ELR (cell line): ENCODE data around the gene UROC1.

Experiments used
- DNase-seq: peaks from one replicate; pipeline ENCODE4 v3.0.0-alpha.2; 2015; ENCODE audit warnings: low read depth

The UROC1 gene

DNA sequence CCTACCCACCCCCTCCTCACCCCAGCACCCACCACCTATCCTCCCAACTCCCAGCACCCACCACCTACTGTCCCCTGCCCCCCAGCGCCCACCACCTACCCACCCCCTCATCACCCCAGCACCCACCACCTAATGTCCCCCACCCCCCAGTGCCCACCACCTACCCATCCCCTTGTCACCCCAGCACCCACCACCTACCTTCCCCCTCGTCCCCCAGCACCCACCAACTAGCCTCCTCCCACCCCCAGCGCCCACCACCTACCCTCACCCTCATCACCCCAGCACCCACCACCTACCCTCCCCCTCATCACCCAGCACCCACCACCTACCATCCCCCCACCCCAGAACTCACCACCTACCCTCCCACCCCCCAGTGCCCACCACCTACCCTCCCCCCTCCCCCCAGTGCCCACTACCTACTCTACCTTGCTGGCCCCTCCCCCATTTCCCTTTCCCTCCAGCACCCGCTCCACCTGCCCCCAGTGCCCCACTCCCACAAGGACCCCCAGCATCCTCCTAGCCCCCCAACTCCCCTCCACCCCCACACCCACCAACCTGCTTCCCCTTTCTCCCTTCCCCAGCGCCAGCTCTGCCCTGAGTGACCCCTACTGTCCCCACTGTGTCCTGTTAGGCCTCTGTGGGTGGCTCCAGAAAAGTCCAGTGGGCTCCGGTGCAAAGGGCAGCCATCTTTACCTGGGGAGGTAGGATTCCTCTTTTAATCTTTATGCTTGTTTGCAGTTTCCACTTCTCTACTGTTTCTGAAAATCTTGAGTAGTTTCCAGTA is 1.2 kb downstream of the UROC1 start:
- DNase-seq = no peak

GRCh38 chr3:126515066-126515706 is 2.4 kb downstream of the UROC1 start:
- DNase-seq = no peak

DNA sequence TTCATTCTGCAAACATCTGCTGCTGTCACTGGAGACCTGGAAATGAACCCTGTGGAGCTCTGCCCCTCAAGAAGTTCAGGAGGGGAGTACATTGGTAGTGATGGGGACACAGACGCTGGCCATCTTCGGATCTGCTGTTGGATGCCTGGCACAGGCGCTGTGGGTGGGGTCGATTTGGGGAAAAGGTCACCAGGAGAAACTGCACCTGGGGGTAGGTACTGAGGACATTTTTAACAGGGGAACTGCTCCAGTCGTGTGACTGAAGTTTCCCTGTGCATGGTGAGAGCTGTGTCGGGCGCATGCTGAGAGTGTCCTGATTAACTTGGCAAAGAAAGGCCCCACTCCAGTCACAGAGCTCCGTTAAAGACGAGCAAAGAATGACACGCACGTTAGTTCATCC is 3.4 kb downstream of the UROC1 start:
- DNase-seq = no peak

DNA sequence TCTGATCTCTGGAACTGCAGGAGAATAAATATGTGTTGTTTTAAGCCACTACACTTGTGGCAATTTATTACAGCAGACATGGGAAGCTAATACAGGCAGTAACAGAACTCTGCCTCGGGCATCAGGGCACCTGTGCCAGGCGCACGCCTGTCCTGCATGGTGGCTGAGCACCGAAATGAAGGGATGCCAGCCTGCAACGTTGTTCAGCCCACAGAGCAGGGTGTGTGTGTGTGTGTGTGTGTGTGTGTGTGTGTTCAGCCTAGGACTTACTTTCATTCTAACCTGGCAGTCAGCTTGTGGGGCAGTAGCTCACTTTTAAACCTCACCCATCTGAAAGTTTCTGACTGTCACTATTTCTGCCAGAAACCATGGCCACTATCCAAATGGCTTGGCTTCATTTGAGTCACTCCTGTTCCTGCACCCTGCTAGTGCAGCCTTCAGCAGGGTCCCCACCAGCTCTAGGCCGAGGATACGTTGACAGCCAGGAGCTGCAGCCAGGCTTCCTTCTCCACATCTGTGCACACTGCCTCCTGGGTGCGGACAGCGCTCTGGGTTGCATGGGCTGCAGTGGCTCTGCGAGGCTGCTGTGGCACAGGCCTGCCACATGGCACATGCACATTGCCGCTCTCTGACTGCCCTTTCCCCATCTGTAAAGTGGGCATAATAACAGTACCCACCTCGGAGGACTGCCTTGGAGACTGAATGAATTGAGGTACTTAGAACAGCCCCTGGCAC is 4.5 kb downstream of the UROC1 start:
- no peak for DNase-seq

DNA sequence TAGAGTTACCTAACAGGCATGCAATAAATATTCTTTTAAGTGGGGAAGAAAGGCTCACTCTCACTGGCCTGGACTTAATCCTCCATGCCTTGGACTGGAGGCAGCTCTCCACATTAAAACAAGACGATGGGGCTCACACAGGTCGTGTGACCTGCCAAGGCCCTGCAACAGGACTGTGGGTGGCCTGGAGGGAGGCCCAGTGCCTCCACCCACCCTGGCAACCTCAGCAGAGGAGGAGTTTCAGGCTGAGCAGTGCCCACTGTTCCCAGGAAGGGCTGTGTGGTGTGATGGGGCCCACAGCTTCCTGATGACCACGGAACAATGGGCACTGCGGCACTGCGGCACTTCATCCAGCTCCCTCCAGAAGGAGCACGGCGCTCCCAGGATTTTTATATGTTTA is 5.5 kb downstream of the UROC1 start:
- DNase-seq = no peak

- no peak for DNase-seq
Observed at GRCh38 chr3:126511291-126511690, 6.3 kb downstream of the UROC1 start.

GRCh38 chr3:126510308-126510910 is 7.2 kb downstream of the UROC1 start:
- no peak for DNase-seq

DNA sequence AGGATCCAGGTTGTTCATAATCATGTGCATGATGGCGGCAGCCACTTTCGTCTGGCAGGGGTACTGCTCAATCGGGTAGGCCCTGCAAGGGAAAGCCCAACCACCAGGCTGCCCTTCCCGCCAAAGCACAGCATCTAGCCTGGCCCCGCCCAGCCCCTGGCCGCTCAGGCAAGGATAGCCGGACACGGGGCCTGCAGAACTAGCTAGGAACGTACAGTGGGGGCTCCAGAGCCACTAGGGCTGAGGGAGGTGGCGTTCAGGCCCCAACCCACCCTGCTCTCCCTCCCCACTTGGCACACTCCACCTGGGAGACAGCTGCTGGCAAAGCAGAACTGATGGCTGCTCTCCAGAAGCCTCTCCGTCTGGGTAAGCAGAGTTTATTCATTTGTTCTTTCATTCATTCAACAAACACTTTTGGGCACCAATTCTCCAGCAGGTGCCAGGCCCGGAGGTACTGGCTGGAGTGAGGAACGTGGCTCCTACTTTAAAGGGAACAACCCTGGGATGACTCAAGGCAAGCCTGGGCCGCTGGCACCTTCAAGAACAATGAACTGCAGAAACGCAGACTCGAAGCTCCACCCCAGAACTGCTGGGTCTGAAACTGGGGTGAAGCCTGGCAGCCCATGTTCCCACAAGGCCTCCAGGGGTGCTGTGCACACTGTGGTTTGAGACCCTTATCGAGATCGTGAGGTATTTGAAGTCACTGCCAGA is 7.8 kb downstream of the UROC1 start:
- no peak for DNase-seq

DNA sequence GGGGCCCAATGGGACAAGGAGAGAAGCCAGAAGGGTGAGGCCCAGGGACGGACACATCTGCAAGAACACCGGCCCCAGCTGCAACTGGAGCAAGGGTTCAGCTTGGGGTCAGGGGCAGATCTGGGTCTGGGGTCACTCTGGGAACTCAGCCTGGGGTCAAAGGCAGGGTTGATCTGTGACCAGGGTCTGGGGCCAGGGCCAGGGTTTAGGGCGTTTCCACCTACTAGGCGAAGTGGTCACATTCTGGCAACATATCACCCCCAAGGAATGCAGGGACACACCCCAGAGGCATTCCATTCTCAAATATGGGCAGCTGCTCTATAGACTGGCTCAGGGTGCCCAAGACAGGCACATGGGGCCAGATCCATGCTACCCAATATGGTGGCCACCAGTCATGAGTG is 9.0 kb downstream of the UROC1 start:
- peak; percentile 38 for DNase-seq

DNA sequence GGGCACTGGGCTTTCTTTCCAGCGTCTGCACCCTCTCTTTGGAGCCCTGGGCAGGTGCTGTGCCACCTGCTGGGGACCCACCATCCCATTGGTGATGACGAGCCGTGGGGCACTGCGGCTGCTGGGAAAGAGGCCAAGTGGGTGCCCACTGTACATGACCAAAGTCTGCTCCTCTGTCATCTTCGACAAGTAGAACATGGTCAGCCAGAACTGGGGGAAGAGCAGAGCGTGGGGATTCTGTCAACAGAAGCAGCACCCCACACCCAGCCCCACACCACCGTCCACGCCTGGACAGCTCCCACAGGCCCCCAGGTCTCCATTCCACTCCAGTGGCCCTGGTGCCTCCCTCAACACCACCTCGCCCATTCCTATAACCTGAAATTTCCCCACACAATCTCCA is 9.7 kb downstream of the UROC1 start:
- DNase-seq = no peak

- DNase-seq = no peak
Observed at GRCh38 chr3:126503701-126504100, 13.9 kb downstream of the UROC1 start.

- DNase-seq = no peak
Observed at GRCh38 chr3:126502656-126503055, 14.9 kb downstream of the UROC1 start.

- no peak for DNase-seq
Observed at GRCh38 chr3:126501736-126502135, 15.8 kb downstream of the UROC1 start.

- no peak for DNase-seq
Observed at GRCh38 chr3:126501054-126501453, 16.5 kb downstream of the UROC1 start.

DNA sequence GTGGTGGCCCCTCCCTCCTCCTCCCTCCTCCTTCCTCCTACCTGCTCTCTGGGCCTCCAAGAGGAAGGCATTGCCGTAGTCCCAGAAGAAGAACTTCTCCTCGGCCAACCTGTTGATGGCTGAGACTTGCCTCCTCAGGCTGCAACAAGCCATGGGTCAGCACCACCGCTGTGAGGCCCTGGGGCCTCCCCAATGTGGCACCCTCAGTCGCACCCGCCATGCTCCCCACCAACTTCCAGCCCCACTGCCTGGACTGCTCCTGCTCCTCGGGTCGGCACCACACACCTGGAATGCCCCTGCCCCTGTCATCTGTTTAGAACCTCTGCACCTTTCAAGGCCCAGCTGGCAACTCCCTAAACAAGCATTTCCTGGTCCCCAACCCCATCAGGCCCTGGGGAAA is 17.6 kb downstream of the UROC1 start:
- no peak for DNase-seq

DNA sequence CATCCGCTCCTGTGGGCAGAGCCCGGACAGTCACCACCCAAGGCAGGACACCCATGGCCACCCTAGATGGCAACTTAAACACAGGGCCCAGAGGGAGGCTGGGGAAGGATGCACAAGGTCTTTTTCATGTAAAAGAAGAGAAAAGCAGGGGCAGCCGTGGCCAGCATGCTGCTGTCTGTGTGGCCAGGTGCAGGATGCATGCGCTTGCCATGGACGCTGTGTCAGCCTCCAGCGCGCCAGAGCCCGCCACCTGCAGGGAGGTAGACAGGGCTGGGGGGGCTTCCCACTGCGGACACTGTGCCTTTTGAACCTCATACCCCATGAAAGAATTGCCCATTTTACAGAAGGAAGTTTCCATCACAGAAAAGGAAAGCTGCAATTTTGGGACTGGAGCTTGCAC is 18.2 kb downstream of the UROC1 start:
- no peak for DNase-seq

- DNase-seq = no peak
Observed at GRCh38 chr3:126498929-126499328, 18.6 kb downstream of the UROC1 start.

GRCh38 chr3:126498461-126498860 is 19.1 kb downstream of the UROC1 start:
- DNase-seq = no peak

DNA sequence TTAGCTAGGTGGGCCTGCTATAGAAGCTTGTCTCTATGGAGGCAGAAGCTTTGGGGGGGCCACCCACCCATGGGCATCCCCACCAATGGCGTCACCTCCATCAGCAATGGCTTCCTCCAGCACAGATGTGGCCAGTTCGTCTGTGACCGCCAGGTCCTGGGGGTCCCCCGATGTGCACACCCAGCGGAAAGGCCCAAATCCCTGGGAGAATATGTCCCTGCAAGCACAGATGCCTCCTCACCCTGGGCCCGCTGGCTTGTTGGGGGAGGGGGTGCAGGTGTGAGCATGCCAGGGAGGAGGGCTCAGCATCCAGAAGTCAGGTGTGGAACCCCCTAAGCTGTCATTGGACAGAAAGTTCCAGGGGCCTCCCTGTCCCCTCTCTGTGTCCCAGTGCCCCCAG is 19.6 kb downstream of the UROC1 start:
- DNase-seq = no peak

DNA sequence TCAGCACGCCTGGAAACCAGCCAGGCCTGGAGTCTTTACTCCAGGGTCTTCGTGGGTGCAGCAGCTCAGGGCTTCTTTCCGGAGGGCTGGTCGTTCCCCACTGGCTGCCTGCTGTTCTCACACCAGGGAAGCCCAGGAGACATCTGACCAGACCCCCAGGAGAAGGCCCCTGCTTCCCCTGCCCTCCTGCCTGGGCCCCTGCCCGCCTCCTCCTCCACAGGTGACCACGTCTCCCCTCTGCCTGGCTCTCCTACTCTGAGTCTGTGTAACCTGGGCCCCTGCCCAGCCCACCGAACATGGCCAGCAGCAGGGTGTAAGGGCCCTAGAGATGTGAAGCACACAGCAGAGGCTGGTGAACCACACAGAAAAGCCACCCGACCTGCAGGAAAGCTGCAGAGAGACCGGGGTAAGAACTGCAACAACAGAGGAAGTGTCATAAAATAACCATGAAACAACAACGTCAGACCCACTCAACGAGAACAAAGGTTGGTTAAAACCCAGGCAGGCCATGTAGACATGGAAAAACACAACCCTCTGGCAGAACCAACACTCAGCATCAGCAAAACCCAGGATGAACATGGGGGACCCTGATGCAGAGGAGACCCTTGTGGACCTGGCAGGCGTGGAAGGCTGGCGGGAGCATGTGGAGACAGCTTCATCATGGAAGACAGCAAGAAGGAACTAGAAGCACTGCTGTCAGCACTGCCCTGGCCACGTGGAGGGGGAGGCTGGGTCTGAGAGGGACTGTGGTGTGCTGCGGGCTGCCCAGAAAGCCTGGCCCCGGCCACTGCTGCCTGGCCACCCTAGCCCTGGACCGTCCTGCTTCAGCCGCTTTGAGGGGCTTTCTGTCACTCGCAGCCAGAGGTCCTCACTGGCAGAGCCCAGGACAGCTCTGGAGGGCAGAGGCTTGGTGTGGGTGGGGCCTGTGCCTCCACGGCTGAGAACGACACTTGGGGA is 20.4 kb downstream of the UROC1 start:
- no peak for DNase-seq

DNA sequence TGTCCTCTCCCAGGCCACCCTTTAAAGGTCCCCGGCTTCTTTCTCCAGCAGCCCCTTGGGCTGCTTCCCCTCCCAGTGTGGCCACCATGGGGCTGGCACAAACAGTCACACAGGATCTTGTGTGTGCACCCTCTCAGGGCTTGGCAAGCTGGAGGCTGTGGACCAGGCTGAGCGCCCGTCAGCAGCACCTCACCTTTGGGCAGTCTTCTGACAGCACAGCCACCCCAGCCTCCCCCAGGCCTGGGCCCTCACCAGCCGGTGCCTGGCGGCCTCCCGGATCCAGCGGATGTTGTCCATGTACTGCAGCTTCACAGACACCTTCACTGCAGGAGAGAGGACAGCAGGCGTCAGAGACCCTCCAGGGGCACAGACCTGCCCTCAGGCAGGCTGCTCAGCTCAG is 21.8 kb downstream of the UROC1 start:
- DNase-seq = no peak
